OCI-LY7 (cell line): ENCODE data around the gene TPGS1. TPM values are rescaled to one million over a fixed set of nuclear protein-coding genes. Genes with fewer than 3 reads are reported as not detected.
A peak's percentile ranks its signal among the peaks of the same experiment; 100 is the strongest.

Experiments
- BruUV-seq: library from RNA; stranded (reverse); fragments of 400-500 nt; replicated peaks from 2 replicates; lab custom pipeline; 2021; lab: Mats Ljungman, UMichigan
- CTCF ChIA-PET: fragments of 300-600 bp; sonication (Branson Sonifier 250); formaldehyde crosslinking; loops from one replicate; lab custom pipeline; 2022; ENCODE audit warnings: antibody characterized with exemption; ENCODE audit not compliant: unreplicated experiment; lab: Charles Lee
- POLR2A ChIA-PET: fragments of 300-600 bp; sonication (Branson Sonifier 250); formaldehyde crosslinking; loops from one replicate; lab custom pipeline; 2022; ENCODE audit warnings: antibody characterized with exemption; lab: Charles Lee
- DNase-seq: peaks from one replicate; pipeline ENCODE4 v3.0.0-alpha.2; 2015; ENCODE audit warnings: low spot score
- H2AFZ ChIP-seq: fragments of 200-600 bp; sonication (generic), shearing (Covaris generic); 2 replicates; pipeline ENCODE4 v1.6.1; 2014; ENCODE audit warnings: mild to moderate bottlenecking, antibody characterized with exemption, low read length, moderate library complexity
- H3K27ac ChIP-seq: fragments of 200-600 bp; sonication (generic); 2 replicates; pipeline ENCODE4 v1.5.1; 2014; ENCODE audit warnings: mixed run types, low read depth, mild to moderate bottlenecking, moderate library complexity, low read length, inconsistent platforms; ENCODE audit not compliant: poor library complexity, severe bottlenecking
- H3K36me3 ChIP-seq: fragments of 200-600 bp; sonication (generic); 2 replicates; pipeline ENCODE4 v1.6.1; 2014; ENCODE audit warnings: mild to moderate bottlenecking, antibody characterized with exemption, low read length, moderate library complexity, mixed read lengths; ENCODE audit not compliant: insufficient read depth
- H3K4me1 ChIP-seq: fragments of 200-600 bp; sonication (generic); 2 replicates; pipeline ENCODE4 v1.5.1; 2014; ENCODE audit warnings: mild to moderate bottlenecking, low read length; ENCODE audit not compliant: insufficient read depth, poor library complexity, severe bottlenecking
- H3K4me2 ChIP-seq: fragments of 200-600 bp; sonication (generic); 2 replicates; pipeline ENCODE4 v1.6.1; 2014; ENCODE audit warnings: mild to moderate bottlenecking, low read length
- H3K4me3 ChIP-seq: fragments of 200-600 bp; sonication (generic); 2 replicates; pipeline ENCODE4 v1.5.1; 2014; ENCODE audit warnings: mild to moderate bottlenecking, low read depth, low read length; ENCODE audit not compliant: poor library complexity, severe bottlenecking
- H3K79me2 ChIP-seq: fragments of 200-600 bp; sonication (generic); 2 replicates; pipeline ENCODE4 v1.6.1; 2016; ENCODE audit warnings: low read depth, mild to moderate bottlenecking, low read length, moderate library complexity, mixed read lengths; ENCODE audit not compliant: insufficient read depth
- H3K9me2 ChIP-seq: fragments of 200-600 bp; sonication (generic); 2 replicates; pipeline ENCODE4 v1.6.1; 2016; ENCODE audit warnings: mild to moderate bottlenecking, low read length, mixed read lengths; ENCODE audit not compliant: insufficient read depth
- H3K9me3 ChIP-seq: fragments of 200-600 bp; sonication (generic); 2 replicates; pipeline ENCODE4 v1.6.1; 2014; ENCODE audit warnings: mild to moderate bottlenecking, mixed run types, low read length, mixed read lengths
- H4K20me1 ChIP-seq: fragments of 200-600 bp; sonication (generic); 2 replicates; pipeline ENCODE4 v1.6.1; 2014; ENCODE audit warnings: mild to moderate bottlenecking, antibody characterized with exemption, low read length, moderate library complexity, mixed read lengths; ENCODE audit not compliant: insufficient read depth
- EZH2phosphoT487 ChIP-seq: fragments of 200-600 bp; sonication (generic); IDR thresholded peaks from 2 replicates; pipeline ENCODE4 v1.6.1; 2018; ENCODE audit warnings: low read depth, borderline replicate concordance, mild to moderate bottlenecking, mixed run types, antibody characterized with exemption, low read length, moderate library complexity, mixed read lengths
- intact Hi-C: fragments of 100-400 bp; cut with micrococcal nuclease; formaldehyde crosslinking; loops from one replicate; pipeline ENCODE4 v1.10.0; 2022; ENCODE audit not compliant: unreplicated experiment
- total RNA-seq, 2 experiments: library from RNA; depleted of rRNA in 1 of 2; stranded (reverse); fragments of >200 nt in 1 of 2; shearing (Covaris generic) in 1 of 2; gene quantifications; 2 replicates each; pipeline ENCODE4 v1.2.3, GENCODE V29; 2014 to 2022
- TF ChIP-seq, protein P1 (sequence below): fragments of 200-600 bp; sonication (generic); conservative IDR thresholded peaks from 2 replicates; pipeline ENCODE4 v1.5.1; 2014; ENCODE audit warnings: mild to moderate bottlenecking, antibody characterized with exemption, low read length, moderate library complexity, mixed read lengths

The TPGS1 gene
- total RNA-seq, 2 experiments from 2014 or later = 24.4 to 25.6 TPM

DNA sequence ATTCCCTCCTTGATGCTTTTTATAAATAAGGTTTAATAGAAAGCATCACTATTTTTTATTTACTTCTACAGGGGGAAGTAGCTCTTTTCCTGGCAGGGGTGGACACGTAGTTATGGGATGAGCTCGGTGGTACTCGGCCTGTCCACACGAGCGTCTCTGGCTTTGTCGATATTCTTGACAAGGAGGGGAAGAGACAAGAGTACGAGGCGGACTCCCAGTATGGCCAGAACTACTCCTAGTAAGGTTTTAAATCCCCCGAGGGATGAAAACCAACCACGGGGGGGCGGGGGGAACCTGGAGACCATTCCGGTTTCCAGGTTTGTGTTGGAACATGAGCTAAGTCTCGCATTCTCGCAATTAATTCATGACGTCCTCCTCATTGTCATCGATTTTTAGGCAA is 59.5 kb downstream of the TPGS1 start:
- Histone ChIP-seq H3K27ac (no peak overlapping the region), H3K4me3 (no peak overlapping the region), H3K4me2 (no peak overlapping the region), H4K20me1 (no peaks in the 10 kb centered on the region), H3K4me1 (peaks cover 9% of the 10 kb centered on the region), H3K36me3 (0 out of 2 replicates have a peak, but pooled peaks cover 3% of the 10 kb centered on the region), H3K9me3 (no peaks in the 10 kb centered on the region), H3K9me2 (no peaks in the 10 kb centered on the region), H3K79me2 (no peaks in the 10 kb centered on the region), H2AFZ (no peak overlapping the region)
- ChIA-PET CTCF (no interaction called here), POLR2A (no interaction called here)
- no peak for DNase-seq
- no peak for TF ChIP-seq EZH2phosphoT487
- TF ChIP-seq, protein P1, sequence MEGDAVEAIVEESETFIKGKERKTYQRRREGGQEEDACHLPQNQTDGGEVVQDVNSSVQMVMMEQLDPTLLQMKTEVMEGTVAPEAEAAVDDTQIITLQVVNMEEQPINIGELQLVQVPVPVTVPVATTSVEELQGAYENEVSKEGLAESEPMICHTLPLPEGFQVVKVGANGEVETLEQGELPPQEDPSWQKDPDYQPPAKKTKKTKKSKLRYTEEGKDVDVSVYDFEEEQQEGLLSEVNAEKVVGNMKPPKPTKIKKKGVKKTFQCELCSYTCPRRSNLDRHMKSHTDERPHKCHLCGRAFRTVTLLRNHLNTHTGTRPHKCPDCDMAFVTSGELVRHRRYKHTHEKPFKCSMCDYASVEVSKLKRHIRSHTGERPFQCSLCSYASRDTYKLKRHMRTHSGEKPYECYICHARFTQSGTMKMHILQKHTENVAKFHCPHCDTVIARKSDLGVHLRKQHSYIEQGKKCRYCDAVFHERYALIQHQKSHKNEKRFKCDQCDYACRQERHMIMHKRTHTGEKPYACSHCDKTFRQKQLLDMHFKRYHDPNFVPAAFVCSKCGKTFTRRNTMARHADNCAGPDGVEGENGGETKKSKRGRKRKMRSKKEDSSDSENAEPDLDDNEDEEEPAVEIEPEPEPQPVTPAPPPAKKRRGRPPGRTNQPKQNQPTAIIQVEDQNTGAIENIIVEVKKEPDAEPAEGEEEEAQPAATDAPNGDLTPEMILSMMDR = no peak
- intact Hi-C loops = no loop called here
- TSS peak; percentile 21 for BruUV-seq

DNA sequence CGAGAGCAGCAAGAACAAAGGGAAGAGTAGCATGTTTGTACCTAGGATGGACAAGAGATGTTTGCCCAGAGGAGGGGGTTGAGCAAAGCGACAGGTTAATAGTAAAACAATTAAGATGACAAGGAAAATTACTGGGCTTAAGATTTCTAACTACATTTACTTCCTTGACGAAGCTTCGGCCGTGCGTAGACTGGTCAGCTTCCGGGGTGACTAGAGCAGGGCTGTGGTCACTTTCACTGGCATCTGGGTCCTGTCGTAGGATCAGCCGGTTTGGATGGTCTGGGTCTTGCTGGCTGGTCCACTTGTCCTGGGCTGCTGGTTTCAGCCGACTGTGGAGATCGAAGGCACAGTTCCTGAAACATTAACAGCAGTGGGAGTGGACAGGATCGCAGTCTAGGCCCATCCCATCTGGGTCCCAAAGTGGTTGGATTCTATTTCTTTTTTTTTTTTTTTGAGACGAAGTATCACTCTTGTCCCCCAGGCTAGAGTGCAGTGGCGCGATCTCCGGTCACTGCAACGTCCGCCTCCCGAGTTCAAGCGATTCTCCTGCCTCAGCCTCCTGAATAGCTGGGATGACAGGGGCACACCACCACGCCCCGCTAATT is 60.1 kb downstream of the TPGS1 start:
- intact Hi-C loops = no loop called here
- no TSS peak for BruUV-seq
- Histone ChIP-seq H3K9me3 (no peaks in the 10 kb centered on the region), H3K36me3 (0 out of 2 replicates have a peak, but pooled peaks cover 3% of the 10 kb centered on the region), H3K79me2 (no peaks in the 10 kb centered on the region), H3K27ac (no peak overlapping the region), H3K4me1 (peaks cover 9% of the 10 kb centered on the region), H3K4me3 (no peak overlapping the region), H3K4me2 (no peak overlapping the region), H2AFZ (no peak overlapping the region), H3K9me2 (no peaks in the 10 kb centered on the region), H4K20me1 (no peaks in the 10 kb centered on the region)
- no peak for DNase-seq
- CTCF ChIA-PET = no interaction called here
- TF ChIP-seq, protein P1 = no peak
- TF ChIP-seq EZH2phosphoT487 = no peak
- POLR2A ChIA-PET = no interaction called here

Other genes with a start within 250 kb of the TPGS1 start
- gene PLPP2, start 216.1 kb upstream of the TPGS1 start, total RNA-seq (2014; rRNA removed; shearing (Covaris generic)) = 0.03 and 0.05 TPM in 2 replicates
- 0.50 and 0.80 TPM in 2 replicates for gene PLPP2, start 216.1 kb upstream of the TPGS1 start, total RNA-seq (2022)
- 21.6 and 30.2 TPM in 2 replicates for gene MIER2, start 162.7 kb upstream of the TPGS1 start, total RNA-seq (2014; rRNA removed; shearing (Covaris generic))
- 29.1 and 33.0 TPM in 2 replicates for gene MIER2, start 162.7 kb upstream of the TPGS1 start, total RNA-seq (2022)
- 0.16 and 0.67 TPM in 2 replicates for gene C2CD4C, start 98.3 kb upstream of the TPGS1 start, total RNA-seq (2014; rRNA removed; shearing (Covaris generic))
- gene C2CD4C, start 98.3 kb upstream of the TPGS1 start, total RNA-seq (2022) = 0.44 and 0.59 TPM in 2 replicates
- gene SHC2, start 46.5 kb upstream of the TPGS1 start, total RNA-seq (2014; rRNA removed; shearing (Covaris generic)) = 0.28 TPM in 1 of 2 replicates, not detected in the other
- gene SHC2, start 46.5 kb upstream of the TPGS1 start, total RNA-seq (2022) = 0.48 and 0.65 TPM in 2 replicates
- gene MADCAM1, start 11.0 kb upstream of the TPGS1 start, total RNA-seq (2014; rRNA removed; shearing (Covaris generic)) = 0.26 and 0.69 TPM in 2 replicates
- 2.0 TPM in 2 replicates for gene MADCAM1, start 11.0 kb upstream of the TPGS1 start, total RNA-seq (2022)
- gene CDC34, start 24.3 kb downstream of the TPGS1 start, total RNA-seq (2014; rRNA removed; shearing (Covaris generic)) = 65.2 and 77.2 TPM in 2 replicates
- 58.0 and 58.2 TPM in 2 replicates for gene CDC34, start 24.3 kb downstream of the TPGS1 start, total RNA-seq (2022)
- gene GZMM, start 36.6 kb downstream of the TPGS1 start, total RNA-seq (2014; rRNA removed; shearing (Covaris generic)) = not detected in 2 replicates
- gene GZMM, start 36.6 kb downstream of the TPGS1 start, total RNA-seq (2022) = not detected in 2 replicates
- 158 and 180 TPM in 2 replicates for gene BSG, start 65.1 kb downstream of the TPGS1 start, total RNA-seq (2014; rRNA removed; shearing (Covaris generic))
- gene BSG, start 65.1 kb downstream of the TPGS1 start, total RNA-seq (2022) = 189 and 197 TPM in 2 replicates
- gene HCN2, start 82.4 kb downstream of the TPGS1 start, total RNA-seq (2014; rRNA removed; shearing (Covaris generic)) = 0.05 and 0.06 TPM in 2 replicates
- gene HCN2, start 82.4 kb downstream of the TPGS1 start, total RNA-seq (2022) = 1.0 and 1.2 TPM in 2 replicates
- 50.0 and 65.5 TPM in 2 replicates for gene POLRMT, start 126.0 kb downstream of the TPGS1 start, total RNA-seq (2014; rRNA removed; shearing (Covaris generic))
- gene POLRMT, start 126.0 kb downstream of the TPGS1 start, total RNA-seq (2022) = 70.7 and 74.6 TPM in 2 replicates
- gene FGF22, start 132.4 kb downstream of the TPGS1 start, total RNA-seq (2014; rRNA removed; shearing (Covaris generic)) = 0.21 TPM in 1 of 2 replicates, not detected in the other
- gene FGF22, start 132.4 kb downstream of the TPGS1 start, total RNA-seq (2022) = 0.48 and 0.53 TPM in 2 replicates
- gene RNF126, start 155.7 kb downstream of the TPGS1 start, total RNA-seq (2014; rRNA removed; shearing (Covaris generic)) = 85.8 and 98.6 TPM in 2 replicates
- 104 and 106 TPM in 2 replicates for gene RNF126, start 155.7 kb downstream of the TPGS1 start, total RNA-seq (2022)
- gene FSTL3, start 168.9 kb downstream of the TPGS1 start, total RNA-seq (2014; rRNA removed; shearing (Covaris generic)) = 3.4 and 5.7 TPM in 2 replicates
- gene FSTL3, start 168.9 kb downstream of the TPGS1 start, total RNA-seq (2022) = 6.5 and 7.3 TPM in 2 replicates
- not detected in 2 replicates for gene PRSS57, start 188.0 kb downstream of the TPGS1 start, total RNA-seq (2014; rRNA removed; shearing (Covaris generic))
- gene PRSS57, start 188.0 kb downstream of the TPGS1 start, total RNA-seq (2022) = not detected in 2 replicates
- gene PALM, start 201.4 kb downstream of the TPGS1 start, total RNA-seq (2014; rRNA removed; shearing (Covaris generic)) = 1.4 TPM in 1 of 2 replicates, not detected in the other
- 0.42 and 1.2 TPM in 2 replicates for gene PALM, start 201.4 kb downstream of the TPGS1 start, total RNA-seq (2022)
- gene MISP, start 243.6 kb downstream of the TPGS1 start, total RNA-seq (2014; rRNA removed; shearing (Covaris generic)) = not detected in 2 replicates
- 0.23 TPM in 1 of 2 replicates, not detected in the other for gene MISP, start 243.6 kb downstream of the TPGS1 start, total RNA-seq (2022)